Non-pigmented ciliary epithelial cell (primary cell): Measurements from ENCODE around the gene MMD.

Experiments
- DNase-seq: peaks from one replicate; pipeline ENCODE4 v3.0.0-alpha.2; 2010; ENCODE audit warnings: low read depth

MMD gene

GRCh38 chr17:55348749-55349354 is 72.8 kb downstream of the MMD start:
- no peak for DNase-seq

DNA sequence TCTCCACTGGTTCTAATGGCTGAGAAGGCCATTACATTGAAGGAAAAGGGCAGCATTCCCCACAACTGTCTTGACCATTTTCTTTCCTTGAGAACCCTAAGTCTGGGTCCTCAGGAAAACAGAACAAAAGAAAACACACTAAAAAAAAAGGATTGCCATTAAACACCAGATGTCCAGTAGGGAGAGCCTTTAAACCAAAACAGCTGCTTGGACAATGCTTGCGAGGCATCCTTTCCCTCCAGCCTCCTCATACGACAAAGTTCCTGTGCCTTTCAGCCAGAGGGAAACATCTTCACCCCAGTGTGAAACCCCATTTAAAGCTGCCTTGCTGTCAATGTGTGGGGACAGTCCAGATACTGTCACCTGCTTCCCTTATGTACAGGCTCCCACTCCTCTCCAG is 74.3 kb downstream of the MMD start:
- DNase-seq = no peak

DNA sequence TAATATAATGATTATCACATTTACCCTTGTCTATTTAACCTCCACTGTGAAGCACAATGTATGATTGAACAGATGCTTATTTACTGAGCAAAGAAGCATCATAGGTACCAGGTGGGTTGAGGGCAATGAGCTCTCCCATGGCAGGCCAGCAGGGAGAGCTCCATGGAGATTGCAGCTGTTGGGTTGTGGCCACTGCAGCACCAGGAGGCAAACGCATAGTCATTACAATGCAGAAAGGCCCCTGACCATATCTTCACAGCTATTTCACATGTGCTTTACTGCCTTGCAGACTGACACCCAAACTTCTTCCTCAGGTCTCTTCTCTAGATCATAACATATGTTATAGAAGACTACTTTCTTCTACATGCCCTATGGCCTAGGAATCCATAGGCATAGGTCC is 75.0 kb downstream of the MMD start:
- DNase-seq = no peak

GRCh38 chr17:55345132-55345531 is 76.5 kb downstream of the MMD start:
- DNase-seq = no peak

- no peak for DNase-seq
Measured at GRCh38 chr17:55344514-55344997, 77.1 kb downstream of the MMD start.

DNA sequence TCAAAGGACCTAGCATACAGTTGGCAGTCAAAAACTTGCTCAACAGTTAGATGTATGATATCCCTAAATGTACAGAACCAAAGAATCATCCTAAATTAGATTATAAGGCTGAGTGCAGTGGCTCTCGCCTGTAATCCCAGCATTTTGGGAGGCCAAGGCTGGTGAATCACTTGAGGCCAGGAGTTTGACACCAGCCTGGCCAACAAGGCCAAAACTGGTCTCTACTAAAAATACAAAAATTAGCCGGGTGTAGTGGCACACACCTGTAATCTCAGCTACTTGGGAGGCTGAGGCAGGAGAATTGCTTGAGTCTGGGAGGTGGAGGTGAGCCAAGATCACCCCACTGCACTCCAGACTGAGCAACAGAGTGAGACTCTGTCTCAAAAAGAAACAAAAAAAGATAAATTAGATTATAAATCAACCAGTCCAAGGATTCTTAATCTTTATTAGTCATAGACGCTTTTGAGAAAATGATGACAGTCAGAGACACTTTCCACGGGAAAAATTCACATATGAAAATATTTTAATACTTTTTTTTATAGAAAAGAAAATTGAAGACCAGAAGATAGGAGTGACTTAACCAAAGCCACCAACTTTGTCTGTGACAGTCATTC is 77.6 kb downstream of the MMD start:
- DNase-seq = no peak

DNA sequence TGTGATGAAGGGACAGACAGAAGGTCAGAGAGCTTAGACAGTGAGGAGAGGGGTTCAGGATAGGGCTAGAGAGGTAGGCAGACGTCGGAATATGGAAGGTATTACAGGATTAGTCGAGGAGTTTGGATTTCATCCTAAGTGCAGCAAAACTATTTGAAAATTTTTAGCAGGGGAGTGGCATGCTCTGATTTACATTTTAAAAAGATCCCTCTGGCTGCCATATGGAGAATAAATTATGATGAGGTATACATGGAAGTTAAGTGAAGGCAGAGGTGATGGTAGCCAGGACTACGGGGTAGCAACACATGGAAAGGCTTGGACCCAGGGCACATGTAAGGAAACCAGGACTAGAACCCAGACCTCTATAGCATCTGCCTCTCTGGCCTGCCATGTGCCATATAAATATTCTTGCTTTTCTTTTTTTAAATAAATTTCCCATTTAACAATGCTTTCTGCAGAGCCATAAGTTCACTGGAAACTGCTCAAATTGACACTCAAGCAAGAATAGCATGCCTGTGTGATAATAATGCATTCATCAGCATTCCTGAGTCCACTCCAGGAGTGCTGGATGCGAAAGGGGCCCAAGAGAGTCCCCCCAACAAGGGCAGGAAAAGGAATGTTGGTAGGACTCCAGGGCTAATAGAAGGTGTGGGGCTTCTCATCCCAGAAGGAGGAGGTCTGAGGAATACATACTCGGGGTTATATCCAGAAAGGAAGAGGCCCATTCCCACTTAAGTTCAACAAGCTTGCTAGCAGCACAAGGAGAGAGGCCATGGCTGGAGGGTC is 78.6 kb downstream of the MMD start:
- no peak for DNase-seq
